MM.1S (cell line): ENCODE measurements around the gene MEF2C.
A peak's percentile ranks its signal among the peaks of the same experiment; 100 is the strongest.

ENCODE experiments used
- DNase-seq: peaks from one replicate; pipeline ENCODE4 v3.0.0-alpha.2; 2015
- H2AFZ ChIP-seq: fragments of 300-600 bp; sonication (generic); 2 replicates; pipeline ENCODE4 v1.6.0; 2016; ENCODE audit warnings: antibody characterized with exemption, low read length
- H3F3A ChIP-seq: fragments of 300-600 bp; sonication (generic); 2 replicates; pipeline ENCODE4 v1.6.1; 2016; ENCODE audit warnings: mild to moderate bottlenecking, antibody characterized with exemption, low read length, moderate library complexity, mixed read lengths; ENCODE audit not compliant: insufficient read depth
- H3K27ac ChIP-seq: fragments of 300-600 bp; sonication (generic); 2 replicates; pipeline ENCODE4 v1.5.1; 2016; ENCODE audit warnings: mild to moderate bottlenecking, low read length
- H3K27me3 ChIP-seq: fragments of 300-600 bp; sonication (generic); replicated peaks from 2 replicates; pipeline ENCODE4 v1.6.0; 2016; ENCODE audit warnings: low read length; ENCODE audit not compliant: insufficient read depth
- H3K36me3 ChIP-seq: fragments of 300-600 bp; sonication (generic); replicated peaks from 2 replicates; pipeline ENCODE4 v1.6.1; 2016; ENCODE audit warnings: mild to moderate bottlenecking, low read length, mixed read lengths; ENCODE audit not compliant: insufficient read depth
- H3K4me1 ChIP-seq: fragments of 300-600 bp; sonication (generic); 2 replicates; pipeline ENCODE4 v1.6.1; 2016; ENCODE audit warnings: low read length, mixed read lengths
- H3K4me2 ChIP-seq: fragments of 300-600 bp; sonication (generic); 2 replicates; pipeline ENCODE4 v1.6.0; 2016; ENCODE audit warnings: low read depth, low read length
- H3K4me3 ChIP-seq: fragments of 300-600 bp; sonication (generic); 2 replicates; pipeline ENCODE4 v1.5.1; 2016; ENCODE audit warnings: low read length, mixed read lengths
- H3K79me2 ChIP-seq: fragments of 300-600 bp; sonication (generic); 2 replicates; pipeline ENCODE4 v1.6.1; 2016; ENCODE audit warnings: mixed run types, low read length, mixed read lengths
- H3K9ac ChIP-seq: fragments of 300-600 bp; sonication (generic); 2 replicates; pipeline ENCODE4 v1.6.1; 2016; ENCODE audit warnings: low read length, mixed read lengths
- H3K9me2 ChIP-seq: fragments of 300-600 bp; sonication (generic); replicated peaks from 2 replicates; pipeline ENCODE4 v1.6.1; 2016; ENCODE audit warnings: mild to moderate bottlenecking, low read length, mixed read lengths; ENCODE audit not compliant: insufficient read depth
- H3K9me3 ChIP-seq: fragments of 300-600 bp; sonication (generic); replicated peaks from 2 replicates; pipeline ENCODE4 v1.6.1; 2016; ENCODE audit warnings: mild to moderate bottlenecking, low read length, mixed read lengths; ENCODE audit not compliant: insufficient read depth
- H4K20me1 ChIP-seq: fragments of 300-600 bp; sonication (generic); 2 replicates; pipeline ENCODE4 v1.6.1; 2016; ENCODE audit warnings: mild to moderate bottlenecking, low read length, moderate library complexity, mixed read lengths; ENCODE audit not compliant: insufficient read depth
- EZH2 ChIP-seq: fragments of 300-600 bp; sonication (generic); optimal IDR thresholded peaks from 2 replicates; pipeline ENCODE3; 2017; ENCODE audit warnings: low read depth, mild to moderate bottlenecking, antibody characterized with exemption, low read length, mixed read lengths
- EZH2phosphoT487 ChIP-seq: fragments of 300-600 bp; sonication (generic); IDR thresholded peaks from 2 replicates; pipeline ENCODE4 v1.6.1; 2018; ENCODE audit warnings: antibody characterized with exemption, low read length
- TF ChIP-seq, protein P1 (sequence below): fragments of 300-600 bp; sonication (generic); IDR thresholded peaks from 2 replicates; pipeline ENCODE4 v1.5.1; 2016; ENCODE audit warnings: antibody characterized with exemption, low read length, mixed read lengths

Gene MEF2C

DNA sequence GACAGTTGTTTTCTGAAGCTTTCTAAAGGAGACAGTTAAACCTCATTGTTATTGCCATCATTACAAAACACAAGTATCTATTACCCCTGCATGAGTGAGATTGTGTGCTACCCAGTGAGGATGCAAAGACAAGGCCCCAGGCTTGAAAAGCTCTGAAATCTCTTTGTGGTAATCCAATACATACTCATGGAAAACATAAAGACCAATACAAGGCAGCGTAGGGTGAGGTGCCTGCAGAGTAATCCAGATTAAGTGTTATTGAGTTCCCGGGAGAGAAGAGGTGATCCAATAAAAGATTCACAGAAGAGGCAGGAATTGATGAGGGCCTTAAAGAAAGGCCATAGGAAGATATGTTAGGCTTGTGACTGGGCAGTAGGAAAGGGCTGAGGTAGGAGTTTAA, 150.1 kb downstream of the MEF2C start:
- H3K4me2 ChIP-seq = peak overlapping the region; percentile 72; the same call in 1 of the 2 replicates

DNA sequence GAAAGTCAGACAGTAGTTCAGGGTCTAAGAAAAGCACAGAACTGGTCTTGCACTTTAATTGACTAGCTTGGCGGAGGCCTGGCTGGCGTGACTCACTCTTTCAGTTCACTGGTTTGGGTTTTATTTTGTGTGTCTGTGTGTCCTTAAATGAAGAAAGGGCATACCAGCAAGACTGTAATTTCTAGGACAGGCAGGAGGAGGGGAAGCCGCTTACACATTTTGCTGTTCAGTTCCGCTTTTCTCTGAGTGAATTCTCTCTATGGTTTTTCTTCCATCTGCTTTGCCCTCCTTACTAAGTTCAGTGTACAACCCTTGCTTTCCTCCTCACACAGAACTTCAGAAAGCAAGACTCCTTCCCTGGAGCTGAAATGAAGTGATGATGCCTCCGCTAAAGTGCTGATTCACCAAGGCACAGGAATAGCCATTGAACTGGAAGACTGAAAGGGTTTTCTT, 150.8 kb downstream of the MEF2C start:
- Histone ChIP-seq H3F3A (peaks cover 73% of the 10 kb centered on the region), H4K20me1 (peaks cover 7% of the 10 kb centered on the region; the same call in 1 of the 2 replicates)
- TF ChIP-seq EZH2 (no peak), EZH2phosphoT487 (no peak)
- TF ChIP-seq, protein P1, sequence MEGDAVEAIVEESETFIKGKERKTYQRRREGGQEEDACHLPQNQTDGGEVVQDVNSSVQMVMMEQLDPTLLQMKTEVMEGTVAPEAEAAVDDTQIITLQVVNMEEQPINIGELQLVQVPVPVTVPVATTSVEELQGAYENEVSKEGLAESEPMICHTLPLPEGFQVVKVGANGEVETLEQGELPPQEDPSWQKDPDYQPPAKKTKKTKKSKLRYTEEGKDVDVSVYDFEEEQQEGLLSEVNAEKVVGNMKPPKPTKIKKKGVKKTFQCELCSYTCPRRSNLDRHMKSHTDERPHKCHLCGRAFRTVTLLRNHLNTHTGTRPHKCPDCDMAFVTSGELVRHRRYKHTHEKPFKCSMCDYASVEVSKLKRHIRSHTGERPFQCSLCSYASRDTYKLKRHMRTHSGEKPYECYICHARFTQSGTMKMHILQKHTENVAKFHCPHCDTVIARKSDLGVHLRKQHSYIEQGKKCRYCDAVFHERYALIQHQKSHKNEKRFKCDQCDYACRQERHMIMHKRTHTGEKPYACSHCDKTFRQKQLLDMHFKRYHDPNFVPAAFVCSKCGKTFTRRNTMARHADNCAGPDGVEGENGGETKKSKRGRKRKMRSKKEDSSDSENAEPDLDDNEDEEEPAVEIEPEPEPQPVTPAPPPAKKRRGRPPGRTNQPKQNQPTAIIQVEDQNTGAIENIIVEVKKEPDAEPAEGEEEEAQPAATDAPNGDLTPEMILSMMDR = no peak

More for the DNA sequence above, 150.1 kb downstream of the MEF2C start:
- Histone ChIP-seq H4K20me1 (peaks cover 7% of the 10 kb centered on the region; the same call in 1 of the 2 replicates), H3K4me1 (peaks cover 42% of the 10 kb centered on the region), H3K9me3 (no peaks in the 10 kb centered on the region), H3K9ac (peak overlapping the region; percentile 31; the same call in 1 of the 2 replicates), H3K27me3 (no peaks in the 10 kb centered on the region), H3F3A (peaks cover 79% of the 10 kb centered on the region), H3K4me3 (no peak overlapping the region), H3K27ac (peak overlapping the region; percentile 79), H3K79me2 (peaks cover 95% of the 10 kb centered on the region), H3K36me3 (peaks cover 6% of the 10 kb centered on the region; the same call in 1 of the 2 replicates), H2AFZ (no peak overlapping the region), H3K9me2 (no peaks in the 10 kb centered on the region)
- DNase-seq = no peak
- TF ChIP-seq, protein P1 = no peak
- TF ChIP-seq EZH2 (no peak), EZH2phosphoT487 (no peak)

DNA sequence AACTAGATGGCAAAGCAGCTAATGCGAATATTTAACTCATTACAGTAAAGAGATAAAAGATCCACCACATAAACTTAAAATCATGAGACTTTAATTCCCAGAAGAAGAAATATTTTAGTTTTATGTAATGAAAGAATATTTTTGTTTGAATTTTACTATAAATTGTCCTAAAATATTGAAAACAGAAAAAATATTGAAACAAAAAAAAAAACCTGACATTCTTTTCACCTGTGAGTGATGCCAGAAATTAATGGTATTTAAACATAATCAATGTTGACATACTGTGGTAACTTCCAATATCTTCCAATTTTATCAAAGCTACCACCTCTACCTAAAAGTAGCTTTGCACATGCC, 153.2 kb downstream of the MEF2C start:
- H3F3A ChIP-seq = peaks cover 57% of the 10 kb centered on the region
- no peak for TF ChIP-seq EZH2
- TF ChIP-seq, protein P1 = no peak
- no peak for TF ChIP-seq EZH2phosphoT487
- no peaks in the 10 kb centered on the region for H3K9me3 ChIP-seq
- peak overlapping the region; percentile 11; the same call in 1 of the 2 replicates for H3K27ac ChIP-seq
- H2AFZ ChIP-seq = no peak overlapping the region
- peaks cover 30% of the 10 kb centered on the region for H3K36me3 ChIP-seq
- no peaks in the 10 kb centered on the region for H3K27me3 ChIP-seq
- H3K79me2 ChIP-seq = peaks cover 96% of the 10 kb centered on the region
- DNase-seq = no peak
- no peaks in the 10 kb centered on the region for H3K9me2 ChIP-seq
- peaks cover 23% of the 10 kb centered on the region for H3K4me1 ChIP-seq
- no peak overlapping the region for H3K4me2 ChIP-seq
- no peak overlapping the region for H3K9ac ChIP-seq
- no peak overlapping the region for H3K4me3 ChIP-seq
- peaks cover 7% of the 10 kb centered on the region; the same call in 1 of the 2 replicates for H4K20me1 ChIP-seq

More for the DNA sequence above, 150.8 kb downstream of the MEF2C start:
- Histone ChIP-seq H3K27me3 (no peaks in the 10 kb centered on the region), H3K27ac (peak overlapping the region; percentile 79), H3K36me3 (peaks cover 8% of the 10 kb centered on the region; the same call in 1 of the 2 replicates), H2AFZ (no peak overlapping the region), H3K9ac (peak overlapping the region; percentile 31; the same call in 1 of the 2 replicates), H3K9me3 (no peaks in the 10 kb centered on the region), H3K4me3 (no peak overlapping the region), H3K4me2 (peak overlapping the region; percentile 72), H3K79me2 (peaks cover 93% of the 10 kb centered on the region), H3K9me2 (no peaks in the 10 kb centered on the region), H3K4me1 (peaks cover 40% of the 10 kb centered on the region)
- peak; percentile 24 for DNase-seq
